Urinary bladder (tissue), 4 donors: ENCODE measurements around the gene STRBP. TPM values are rescaled to one million over a fixed set of nuclear protein-coding genes. Genes with fewer than 3 reads are reported as not detected.

Experiments used
- DNase-seq: peaks from one replicate; pipeline ENCODE4 v3.0.0-alpha.2; 2015; ENCODE audit errors: extremely low spot score
- H3K27ac ChIP-seq: one replicate; pipeline ENCODE4 v1.5.1; 2013; ENCODE audit warnings: low read depth, mild to moderate bottlenecking, moderate library complexity
- H3K36me3 ChIP-seq: one replicate; pipeline ENCODE4 v1.6.1; 2013; ENCODE audit warnings: mild to moderate bottlenecking, moderate library complexity; ENCODE audit not compliant: insufficient read depth
- H3K4me1 ChIP-seq: one replicate; pipeline ENCODE4 v1.6.1; 2013; ENCODE audit warnings: mild to moderate bottlenecking, moderate library complexity; ENCODE audit not compliant: insufficient read depth
- H3K4me3 ChIP-seq: one replicate; pipeline ENCODE4 v1.5.1; 2013; ENCODE audit warnings: low read depth, low read length
- WGBS: extraction: QIAGEN DNeasy Blood & Tissue Kit; methylation state at CpG from one replicate; pipeline ENCODE4 v1.1.7; 2013; 5-methylcytosine and 5-hydroxymethylcytosine counted together
- polyA plus RNA-seq: library from polyadenylated mRNA; stranded (reverse); fragments of 200-250 nt; gene quantifications from one replicate; pipeline ENCODE4 v1.2.3, GENCODE V29; 2013
- total RNA-seq: library from RNA; depleted of rRNA; stranded (reverse); fragments of >200 nt; gene quantifications from one replicate; pipeline ENCODE4 v1.2.3, GENCODE V29; 2014
- donor health status: healthy with polysubstance abuse.
- donor health status: healthy.

The STRBP gene
- total and polyA plus RNA-seq, 2 donors = 6.8 to 17.1 TPM

- 94% methylated on average over 6 of the region's 6 CpGs for WGBS
- H3K4me1 ChIP-seq = no peaks in the 10 kb centered on the region
- no peak overlapping the region for H3K4me3 ChIP-seq
- no peaks in the 10 kb centered on the region for H3K36me3 ChIP-seq
- no peak overlapping the region for H3K27ac ChIP-seq
- no peak for DNase-seq
Measured at GRCh38 chr9:123116036-123116435, 152.3 kb downstream of the STRBP start.

GRCh38 chr9:123115146-123115913 is 153.1 kb downstream of the STRBP start:
- Histone ChIP-seq H3K4me3 (no peak overlapping the region), H3K36me3 (no peaks in the 10 kb centered on the region), H3K27ac (no peak overlapping the region), H3K4me1 (no peaks in the 10 kb centered on the region)
- no peak for DNase-seq
- WGBS = 78% methylated on average over 16 of the region's 16 CpGs

GRCh38 chr9:123113185-123113584 is 155.2 kb downstream of the STRBP start:
- Histone ChIP-seq H3K27ac (no peak overlapping the region), H3K4me1 (no peaks in the 10 kb centered on the region), H3K4me3 (no peak overlapping the region), H3K36me3 (no peaks in the 10 kb centered on the region)
- no peak for DNase-seq
- 72% methylated on average over 7 of the region's 7 CpGs for WGBS

GRCh38 chr9:123112015-123112975 is 156.1 kb downstream of the STRBP start:
- Histone ChIP-seq H3K4me1 (no peaks in the 10 kb centered on the region), H3K4me3 (no peak overlapping the region), H3K27ac (no peak overlapping the region), H3K36me3 (no peaks in the 10 kb centered on the region)
- 64% methylated on average over 43 of the region's 43 CpGs for WGBS
- DNase-seq = no peak

- 59% methylated on average over 8 of the region's 8 CpGs for WGBS
- Histone ChIP-seq H3K36me3 (no peaks in the 10 kb centered on the region), H3K27ac (no peak overlapping the region), H3K4me1 (no peaks in the 10 kb centered on the region), H3K4me3 (no peak overlapping the region)
- DNase-seq = no peak
Measured at GRCh38 chr9:123111427-123112014, 156.9 kb downstream of the STRBP start.

- no peak overlapping the region for H3K4me3 ChIP-seq
- no peak for DNase-seq
- H3K36me3 ChIP-seq = no peaks in the 10 kb centered on the region
- H3K27ac ChIP-seq = no peak overlapping the region
- WGBS = 88% methylated on average over 15 of the region's 15 CpGs
- H3K4me1 ChIP-seq = no peaks in the 10 kb centered on the region
Measured at GRCh38 chr9:123109540-123110279, 158.7 kb downstream of the STRBP start.

GRCh38 chr9:123108976-123109375 is 159.4 kb downstream of the STRBP start:
- WGBS = 85% methylated on average over 9 of the region's 9 CpGs

GRCh38 chr9:123107639-123108285 is 160.6 kb downstream of the STRBP start:
- Histone ChIP-seq H3K27ac (no peak overlapping the region), H3K36me3 (no peaks in the 10 kb centered on the region), H3K4me1 (no peaks in the 10 kb centered on the region), H3K4me3 (no peak overlapping the region)
- DNase-seq = no peak
- 84% methylated on average over 11 of the region's 11 CpGs for WGBS

More at GRCh38 chr9:123108976-123109375, 159.4 kb downstream of the STRBP start:
- Histone ChIP-seq H3K27ac (no peak overlapping the region), H3K4me1 (no peaks in the 10 kb centered on the region), H3K4me3 (no peak overlapping the region), H3K36me3 (no peaks in the 10 kb centered on the region)
- no peak for DNase-seq

GRCh38 chr9:123105490-123105889 is 162.9 kb downstream of the STRBP start:
- Histone ChIP-seq H3K36me3 (no peaks in the 10 kb centered on the region), H3K4me1 (no peaks in the 10 kb centered on the region), H3K4me3 (no peak overlapping the region), H3K27ac (no peak overlapping the region)
- no peak for DNase-seq
- 86% methylated on average over 5 of the region's 5 CpGs for WGBS

- DNase-seq = no peak
- Histone ChIP-seq H3K27ac (no peak overlapping the region), H3K4me3 (no peak overlapping the region), H3K4me1 (no peaks in the 10 kb centered on the region), H3K36me3 (no peaks in the 10 kb centered on the region)
- WGBS = 79% methylated on average over 7 of the region's 7 CpGs
Measured at GRCh38 chr9:123104807-123105206, 163.6 kb downstream of the STRBP start.

- H3K27ac ChIP-seq = no peak overlapping the region
- WGBS = 76% methylated on average over 3 of the region's 3 CpGs
- peak; percentile 32 for DNase-seq
- H3K36me3 ChIP-seq = peaks cover 2% of the 10 kb centered on the region
- H3K4me3 ChIP-seq = no peak overlapping the region
- H3K4me1 ChIP-seq = no peaks in the 10 kb centered on the region
Measured at GRCh38 chr9:123102375-123103113, 165.8 kb downstream of the STRBP start.

- Histone ChIP-seq H3K4me1 (no peaks in the 10 kb centered on the region), H3K27ac (no peak overlapping the region), H3K4me3 (no peak overlapping the region), H3K36me3 (peaks cover 2% of the 10 kb centered on the region)
- no peak for DNase-seq
- WGBS = 97% methylated on average over 3 of the region's 3 CpGs
Measured at GRCh38 chr9:123099548-123099947, 168.8 kb downstream of the STRBP start.
